ENCODE data around the gene HTR6.

Gene HTR6

DNA sequence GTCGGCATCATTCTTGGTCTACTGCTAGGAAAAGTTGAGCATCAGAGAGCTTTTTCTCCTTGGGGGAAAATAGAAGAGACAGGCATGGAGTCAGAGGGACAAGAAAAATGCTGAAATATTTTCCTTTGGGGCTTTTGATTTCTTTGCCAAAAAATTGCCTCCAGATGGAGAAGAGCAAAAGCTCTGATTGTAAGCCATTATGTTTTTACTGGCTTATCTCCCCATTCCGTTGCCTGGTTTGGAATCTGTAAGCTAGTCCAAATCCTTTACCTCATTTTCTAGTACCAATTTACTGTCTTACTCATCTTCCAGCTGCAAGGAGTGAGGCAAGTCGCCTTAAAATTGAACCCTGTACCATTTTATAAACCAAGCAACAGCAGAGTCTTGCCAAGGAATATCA lies 43.9 kb upstream of the HTR6 start:
- no peak for DNase-seq (ENCODE audit: low read depth)
- no peak overlapping the region for H3K4me3 ChIP-seq (ENCODE audit: low read depth, low read length)
- TF ChIP-seq, protein P1, sequence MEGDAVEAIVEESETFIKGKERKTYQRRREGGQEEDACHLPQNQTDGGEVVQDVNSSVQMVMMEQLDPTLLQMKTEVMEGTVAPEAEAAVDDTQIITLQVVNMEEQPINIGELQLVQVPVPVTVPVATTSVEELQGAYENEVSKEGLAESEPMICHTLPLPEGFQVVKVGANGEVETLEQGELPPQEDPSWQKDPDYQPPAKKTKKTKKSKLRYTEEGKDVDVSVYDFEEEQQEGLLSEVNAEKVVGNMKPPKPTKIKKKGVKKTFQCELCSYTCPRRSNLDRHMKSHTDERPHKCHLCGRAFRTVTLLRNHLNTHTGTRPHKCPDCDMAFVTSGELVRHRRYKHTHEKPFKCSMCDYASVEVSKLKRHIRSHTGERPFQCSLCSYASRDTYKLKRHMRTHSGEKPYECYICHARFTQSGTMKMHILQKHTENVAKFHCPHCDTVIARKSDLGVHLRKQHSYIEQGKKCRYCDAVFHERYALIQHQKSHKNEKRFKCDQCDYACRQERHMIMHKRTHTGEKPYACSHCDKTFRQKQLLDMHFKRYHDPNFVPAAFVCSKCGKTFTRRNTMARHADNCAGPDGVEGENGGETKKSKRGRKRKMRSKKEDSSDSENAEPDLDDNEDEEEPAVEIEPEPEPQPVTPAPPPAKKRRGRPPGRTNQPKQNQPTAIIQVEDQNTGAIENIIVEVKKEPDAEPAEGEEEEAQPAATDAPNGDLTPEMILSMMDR (IDR thresholded peaks at IDR 0.05; ENCODE audit: insufficient read depth, low read depth, low read length, missing control alignments), result no peak

DNA sequence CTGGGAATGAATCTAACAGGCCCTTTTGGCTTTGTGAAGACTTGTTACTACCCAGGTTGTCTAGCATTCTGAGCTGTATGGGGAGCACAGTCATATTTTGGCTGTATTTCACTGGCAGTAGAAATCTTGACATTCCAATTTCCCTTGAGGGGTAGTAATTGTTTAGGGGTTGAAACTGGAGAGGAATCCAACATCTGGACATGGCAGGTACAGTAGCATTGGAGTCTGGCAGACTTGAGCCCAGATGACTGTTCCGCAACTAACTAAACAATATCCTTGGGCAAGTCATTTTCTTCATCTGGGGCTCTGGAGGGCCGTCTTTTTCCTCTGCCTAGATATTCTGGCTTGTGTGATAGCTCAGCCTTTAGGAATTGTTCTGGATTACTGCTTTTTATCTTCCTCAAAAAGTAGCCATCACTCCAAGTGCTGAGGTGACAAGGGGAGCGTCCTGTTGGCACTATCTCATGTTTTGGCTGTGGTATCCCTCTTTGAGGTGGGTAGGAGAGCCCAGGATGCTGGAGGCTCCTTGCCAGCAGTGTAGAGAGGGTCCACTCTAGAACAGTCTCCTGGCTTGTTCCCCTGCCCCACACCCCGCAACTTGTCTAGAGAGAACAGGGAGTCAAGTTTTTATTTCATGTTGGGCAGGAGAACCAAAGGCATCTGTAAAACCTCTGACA lies 43.3 kb upstream of the HTR6 start:
- TF ChIP-seq, protein P1 (IDR thresholded peaks at IDR 0.05; ENCODE audit: insufficient read depth, low read depth, low read length, missing control alignments), result no peak

DNA sequence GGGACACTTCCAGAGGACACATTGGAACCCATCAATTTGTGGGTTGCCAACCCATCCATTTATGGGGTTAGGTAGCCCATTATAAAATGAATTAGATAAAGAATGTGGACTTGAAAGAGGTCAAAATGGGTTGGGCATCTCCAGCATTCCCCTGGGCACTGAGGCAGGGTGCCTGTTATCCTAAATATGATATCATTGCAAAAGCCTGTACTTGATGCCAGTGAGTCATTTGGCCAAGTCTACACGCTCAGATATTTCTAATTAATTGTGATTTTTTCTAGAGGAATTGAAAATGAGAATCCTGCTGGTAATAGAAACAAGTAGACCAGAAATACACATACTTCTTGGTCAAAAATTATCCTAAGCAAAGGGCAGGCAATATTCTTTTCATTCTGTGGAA lies 42.5 kb upstream of the HTR6 start:
- no peak for DNase-seq (ENCODE audit: low read depth)

More for the DNA sequence above, 43.3 kb upstream of the HTR6 start:
- no peak for DNase-seq (ENCODE audit: low read depth)
- no peak overlapping the region for H3K4me3 ChIP-seq (ENCODE audit: low read depth, low read length)

DNA sequence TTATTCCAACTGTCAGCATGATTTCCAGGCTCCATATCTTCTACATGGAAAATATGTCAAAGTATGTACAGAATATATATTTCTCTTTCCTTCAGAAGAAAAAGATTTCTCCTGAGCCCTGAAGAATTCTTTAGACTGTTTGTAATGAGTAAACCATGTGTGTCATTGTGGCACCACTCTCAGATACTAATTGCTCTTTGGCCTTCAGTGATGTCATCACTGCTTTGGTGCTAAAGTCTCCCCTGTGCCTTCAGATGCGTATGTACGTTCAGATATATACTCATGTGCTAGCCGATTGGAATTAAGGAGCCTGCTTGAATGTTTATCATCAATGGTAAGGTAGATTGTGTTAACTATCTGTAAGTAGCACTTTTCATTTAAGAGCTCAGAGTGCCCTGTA lies 41.2 kb upstream of the HTR6 start:
- H3K4me3 ChIP-seq (ENCODE audit: low read depth, low read length), result no peak overlapping the region
- TF ChIP-seq, protein P1 (IDR thresholded peaks at IDR 0.05; ENCODE audit: insufficient read depth, low read depth, low read length, missing control alignments), result no peak
- no peak for DNase-seq (ENCODE audit: low read depth)

More for the DNA sequence above, 42.5 kb upstream of the HTR6 start:
- TF ChIP-seq, protein P1 (IDR thresholded peaks at IDR 0.05; ENCODE audit: insufficient read depth, low read depth, low read length, missing control alignments), result no peak
- H3K4me3 ChIP-seq (ENCODE audit: low read depth, low read length), result no peak overlapping the region

DNA sequence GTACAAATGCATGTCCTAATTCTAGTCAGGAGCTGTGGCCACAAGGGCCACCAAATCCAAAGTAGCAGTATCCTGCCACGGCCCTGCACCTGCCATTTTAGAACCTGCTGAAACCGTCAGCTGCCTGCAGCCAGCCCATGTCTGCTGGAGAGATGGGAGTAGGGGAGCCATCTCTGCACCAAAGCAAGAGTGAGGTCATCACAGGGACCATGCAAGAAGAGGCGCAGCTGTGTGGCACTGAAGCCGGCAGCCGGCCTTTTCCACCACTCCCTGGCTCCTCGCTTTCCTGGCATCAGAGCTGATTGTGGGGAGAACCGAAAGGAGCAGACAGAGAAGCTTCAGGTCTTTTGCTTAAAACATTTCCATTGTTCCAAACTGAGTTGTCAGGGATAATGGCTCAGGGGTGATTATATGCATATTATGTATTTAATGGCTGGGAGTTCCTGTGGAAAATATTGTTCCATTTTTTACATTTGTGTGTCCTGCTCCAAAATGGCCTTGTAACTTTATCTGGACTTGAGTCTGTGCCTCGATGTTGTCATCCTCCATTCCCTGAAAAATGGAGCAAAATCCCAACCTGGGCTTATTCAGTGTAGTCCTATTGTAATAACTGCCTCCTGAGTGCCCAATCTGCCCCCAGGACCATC lies 39.3 kb upstream of the HTR6 start:
- DNase-seq (ENCODE audit: low read depth), result no peak
- TF ChIP-seq, protein P1 (IDR thresholded peaks at IDR 0.05; ENCODE audit: insufficient read depth, low read depth, low read length, missing control alignments), result no peak
- H3K4me3 ChIP-seq (ENCODE audit: low read depth, low read length), result no peak overlapping the region

DNA sequence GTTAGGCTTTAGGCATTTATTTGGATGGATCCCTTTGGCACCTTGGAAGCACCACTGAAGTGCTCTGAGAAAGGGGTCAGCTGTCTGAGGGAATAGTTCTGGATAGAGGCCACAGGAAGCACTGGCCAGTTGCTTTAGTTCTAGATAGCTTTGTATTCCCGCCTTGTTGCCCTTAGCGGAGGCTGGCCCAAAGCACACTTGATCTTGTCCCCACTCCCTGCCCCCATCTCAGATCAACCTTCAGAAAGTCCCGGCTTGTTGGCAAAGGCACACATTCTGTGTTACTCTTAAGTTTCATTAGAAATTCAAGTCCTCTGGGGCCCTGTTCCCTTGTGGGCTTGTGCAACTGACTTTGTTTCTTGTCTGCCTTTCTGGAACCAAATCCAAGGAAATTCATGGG lies 35.8 kb upstream of the HTR6 start:
- TF ChIP-seq, protein P1 (IDR thresholded peaks at IDR 0.05; ENCODE audit: insufficient read depth, low read depth, low read length, missing control alignments), result no peak
- H3K4me3 ChIP-seq (ENCODE audit: low read depth, low read length), result no peak overlapping the region
- no peak for DNase-seq (ENCODE audit: low read depth)

Measured in GM12865 (cell line).